SK-N-SH treated with all-trans-retinoic acid at 6 μM for 48 hours (cell line): ENCODE data around the gene SLITRK6.

ENCODE experiments used
- ATAC-seq: fragments of 200-7000 bp; cut with Tn5 transposase; 3 replicates; pipeline ENCODE4 v1.9.1; 2020; ENCODE audit warnings: mild to moderate bottlenecking, moderate library complexity
- ARNTL ChIP-seq: fragments of 450-650 bp; formaldehyde crosslinking; IDR thresholded peaks from 2 replicates; pipeline ENCODE4 v1.5.0; 2020; ENCODE audit warnings: low read depth, mild to moderate bottlenecking, moderate library complexity, borderline replicate concordance
- BACH2 ChIP-seq: fragments of 250-450 bp; sonication (Bioruptor Pico); IDR thresholded peaks from 2 replicates; pipeline ENCODE4 v1.9.0; 2021; ENCODE audit warnings: mild to moderate bottlenecking, borderline replicate concordance
- CSDC2 ChIP-seq: fragments of 250-450 bp; sonication (Bioruptor Pico); IDR thresholded peaks from 2 replicates; pipeline ENCODE4 v1.5.0; 2020; ENCODE audit warnings: mild to moderate bottlenecking, moderate library complexity
- ESRRG ChIP-seq: fragments of 250-450 bp; sonication (Bioruptor Pico); IDR thresholded peaks from 2 replicates; pipeline ENCODE4 v1.6.1; 2021; ENCODE audit warnings: mild to moderate bottlenecking
- GLIS3 ChIP-seq: fragments of 250-450 bp; sonication (Bioruptor Pico); IDR thresholded peaks from 2 replicates; pipeline ENCODE4 v1.5.0; 2020; ENCODE audit warnings: mild to moderate bottlenecking, moderate library complexity
- ISL1 ChIP-seq: fragments of 250-450 bp; sonication (Bioruptor Pico); IDR thresholded peaks from 2 replicates; pipeline ENCODE4 v2.1.2; 2022; ENCODE audit warnings: mild to moderate bottlenecking, moderate library complexity
- OSR1 ChIP-seq: fragments of 250-450 bp; sonication (Bioruptor Pico); IDR thresholded peaks from 2 replicates; pipeline ENCODE4 v1.8.0; 2022; ENCODE audit warnings: moderate library complexity, mild to moderate bottlenecking, inconsistent platforms
- PATZ1 ChIP-seq: fragments of 250-450 bp; sonication (Bioruptor Pico); IDR thresholded peaks from 2 replicates; pipeline ENCODE4 v1.8.0; 2020; ENCODE audit warnings: mild to moderate bottlenecking, moderate library complexity, borderline replicate concordance
- POU6F1 ChIP-seq: fragments of 250-450 bp; sonication (Bioruptor Pico); IDR thresholded peaks from 2 replicates; pipeline ENCODE4 v1.8.0; 2021; ENCODE audit warnings: low read depth, mild to moderate bottlenecking, moderate library complexity, borderline replicate concordance
- PPARA ChIP-seq: fragments of 250-450 bp; sonication (Bioruptor Pico); IDR thresholded peaks from 2 replicates; pipeline ENCODE4 v1.5.0; 2020; ENCODE audit warnings: mild to moderate bottlenecking, borderline replicate concordance
- RARB ChIP-seq: fragments of 250-450 bp; sonication (Bioruptor Pico); IDR thresholded peaks from 2 replicates; pipeline ENCODE4 v1.8.0; 2021; ENCODE audit warnings: mild to moderate bottlenecking, moderate library complexity
- SNAI2 ChIP-seq: fragments of 250-450 bp; sonication (Bioruptor Pico); IDR thresholded peaks from 2 replicates; pipeline ENCODE4 v1.5.0; 2020; ENCODE audit warnings: mild to moderate bottlenecking, moderate library complexity
- TCF4 ChIP-seq: fragments of 250-450 bp; sonication (Bioruptor Pico); IDR thresholded peaks from 2 replicates; pipeline ENCODE4 v1.8.0; 2021; ENCODE audit warnings: mild to moderate bottlenecking, moderate library complexity, borderline replicate concordance
- TOX ChIP-seq: fragments of 250-450 bp; sonication (Bioruptor Pico); IDR thresholded peaks from 2 replicates; pipeline ENCODE4 v1.8.0; 2021; ENCODE audit warnings: mild to moderate bottlenecking, moderate library complexity, borderline replicate concordance
- ZC3H10 ChIP-seq: fragments of 250-450 bp; sonication (Bioruptor Pico); IDR thresholded peaks from 2 replicates; pipeline ENCODE4 v1.5.1; 2021; ENCODE audit warnings: mild to moderate bottlenecking, moderate library complexity
- ZFP3 ChIP-seq: fragments of 250-450 bp; sonication (Bioruptor Pico); IDR thresholded peaks from 2 replicates; pipeline ENCODE4 v1.5.0; 2020; ENCODE audit warnings: mild to moderate bottlenecking, moderate library complexity
- ZFP30 ChIP-seq: fragments of 450-650 bp; formaldehyde crosslinking; IDR thresholded peaks from 2 replicates; pipeline ENCODE4 v1.5.0; 2022; ENCODE audit warnings: mild to moderate bottlenecking, moderate library complexity
- ZNF565 ChIP-seq: fragments of 450-650 bp; formaldehyde crosslinking; conservative IDR thresholded peaks from 2 replicates; pipeline ENCODE4 v1.5.0; 2020; ENCODE audit warnings: low read depth, mild to moderate bottlenecking, moderate library complexity
- ZNF70 ChIP-seq: fragments of 450-650 bp; formaldehyde crosslinking; IDR thresholded peaks from 2 replicates; pipeline ENCODE4 v1.5.0; 2020; ENCODE audit warnings: mild to moderate bottlenecking, moderate library complexity
- ZNF8 ChIP-seq: fragments of 450-650 bp; formaldehyde crosslinking; IDR thresholded peaks from 2 replicates; pipeline ENCODE4 v1.5.0; 2020; ENCODE audit warnings: mild to moderate bottlenecking, moderate library complexity

The SLITRK6 gene

GRCh38 chr13:85812282-85812681, 13.1 kb upstream of the SLITRK6 start:
- TF ChIP-seq ESRRG, result no peak
- TF ChIP-seq ZNF70 (CRISPR knock-in tag), result no peak
- TF ChIP-seq ZFP30 (CRISPR knock-in tag), result no peak
- no peak for TF ChIP-seq ZNF565 (CRISPR knock-in tag)
- no peak for TF ChIP-seq POU6F1 (CRISPR knock-in tag)
- no peak for TF ChIP-seq ARNTL
- ATAC-seq, result no peak

GRCh38 chr13:85808811-85809210, 9.6 kb upstream of the SLITRK6 start:
- ATAC-seq, result no peak
- TF ChIP-seq TCF4 (CRISPR knock-in tag), result no peak
- no peak for TF ChIP-seq ARNTL
- TF ChIP-seq ISL1 (CRISPR knock-in tag), result no peak
- no peak for TF ChIP-seq POU6F1 (CRISPR knock-in tag)
- no peak for TF ChIP-seq GLIS3 (CRISPR knock-in tag)
- no peak for TF ChIP-seq ZNF8
- no peak for TF ChIP-seq ZNF70 (CRISPR knock-in tag)
- TF ChIP-seq ESRRG, result no peak
- no peak for TF ChIP-seq ZFP30 (CRISPR knock-in tag)
- no peak for TF ChIP-seq SNAI2 (CRISPR knock-in tag)
- TF ChIP-seq PATZ1 (CRISPR knock-in tag), result no peak
- no peak for TF ChIP-seq ZFP3
- TF ChIP-seq ZC3H10, result no peak

- TF ChIP-seq ESRRG (no peak), ZC3H10 (no peak), ZFP3 (no peak), ZFP30 (CRISPR knock-in tag) (no peak), ZNF565 (CRISPR knock-in tag) (no peak), SNAI2 (CRISPR knock-in tag) (no peak), RARB (no peak), BACH2 (CRISPR knock-in tag) (no peak), PATZ1 (CRISPR knock-in tag) (no peak), TCF4 (CRISPR knock-in tag) (no peak), POU6F1 (CRISPR knock-in tag) (no peak), TOX (CRISPR knock-in tag) (no peak), PPARA (CRISPR knock-in tag) (no peak), GLIS3 (CRISPR knock-in tag) (no peak), CSDC2 (CRISPR knock-in tag) (no peak), OSR1 (CRISPR knock-in tag) (no peak)
- ATAC-seq, result peak; percentile 96
Observed at GRCh38 chr13:85806553-85807175, 7.4 kb upstream of the SLITRK6 start.
